Fibroblast of skin of left quadriceps (primary cell): ENCODE data around the gene CETN1.

Experiments
- DNase-seq, 2 experiments: peaks; one replicate each; pipeline ENCODE4 v3.0.0-alpha.2; 2013; ENCODE audit warnings: low read depth in 2 of 2

CETN1 gene

DNA sequence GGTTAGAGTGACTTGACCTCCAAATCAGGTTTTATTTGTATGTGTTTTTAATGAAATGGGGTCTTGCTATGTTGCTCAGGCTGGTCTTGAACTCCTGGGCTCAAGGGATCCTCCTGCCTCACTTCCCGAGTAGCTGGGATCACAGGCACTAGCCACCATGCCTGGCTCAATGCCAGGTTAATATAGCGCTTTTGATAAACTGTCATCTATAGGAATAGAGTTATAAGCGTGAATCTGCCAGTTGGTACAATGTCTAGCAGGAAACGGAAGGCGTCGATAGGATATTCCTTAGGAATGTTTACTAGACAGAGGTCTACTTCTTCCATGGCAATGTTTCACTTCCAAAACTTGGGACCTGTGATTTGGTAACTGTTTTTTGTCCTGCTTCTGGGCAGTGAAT is 42.1 kb downstream of the CETN1 start:
- no peak for DNase-seq

DNA sequence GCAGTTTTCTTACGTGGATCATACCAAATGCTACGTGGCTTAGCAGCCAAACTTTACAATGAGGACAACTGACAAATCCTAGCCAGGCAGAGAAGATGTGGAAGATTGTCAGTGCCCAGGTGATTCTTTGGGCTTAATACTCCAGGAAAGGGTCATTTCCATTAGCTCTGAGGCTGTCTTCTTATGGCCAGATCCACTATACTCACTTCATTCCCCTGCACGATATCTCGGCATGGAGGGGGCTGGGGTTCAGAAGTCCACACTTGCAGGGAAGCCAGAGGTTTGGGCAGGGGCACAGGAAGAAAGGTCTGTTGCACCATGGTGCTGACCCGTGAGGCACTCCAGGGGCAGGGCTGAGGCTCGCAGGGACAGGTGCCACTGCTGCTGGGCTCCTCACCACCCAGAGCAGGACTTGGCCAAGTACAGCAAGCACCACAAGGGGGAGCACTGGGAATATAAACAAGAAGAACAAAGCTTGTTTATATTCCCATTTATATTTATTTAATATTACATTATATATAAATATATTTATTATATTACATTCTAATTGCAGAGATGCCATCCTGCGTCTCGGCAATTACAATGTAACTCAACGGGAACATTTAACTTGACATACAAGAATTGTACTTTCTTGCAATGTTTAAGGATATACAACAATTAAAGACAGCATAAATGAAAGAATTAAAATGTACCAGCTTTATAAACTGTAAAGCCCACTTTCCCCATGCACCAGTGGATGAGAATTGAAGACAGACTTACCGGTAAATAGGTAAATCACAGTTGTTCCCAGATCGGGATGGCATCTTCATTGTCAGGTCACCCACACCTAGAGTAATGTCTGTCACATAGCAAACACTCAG is 43.8 kb downstream of the CETN1 start:
- peak; percentile 27 to 32 for DNase-seq

DNA sequence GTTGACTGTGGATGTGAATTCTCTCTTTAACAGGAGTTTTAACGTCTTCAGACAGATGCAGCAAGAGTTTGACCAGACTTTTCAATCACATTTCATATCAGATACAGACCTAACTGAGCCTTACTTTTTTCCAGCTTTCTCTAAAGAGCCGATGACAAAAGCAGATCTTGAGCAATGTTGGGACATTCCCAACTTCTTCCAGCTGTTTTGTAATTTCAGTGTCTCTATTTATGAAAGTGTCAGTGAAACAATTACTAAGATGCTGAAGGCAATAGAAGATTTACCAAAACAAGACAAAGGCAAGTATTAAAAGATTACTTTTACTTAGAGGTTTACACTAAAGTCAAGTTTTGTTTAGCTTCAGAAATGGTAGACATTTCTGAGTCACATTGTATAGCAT is 47.1 kb downstream of the CETN1 start:
- DNase-seq, result no peak

DNA sequence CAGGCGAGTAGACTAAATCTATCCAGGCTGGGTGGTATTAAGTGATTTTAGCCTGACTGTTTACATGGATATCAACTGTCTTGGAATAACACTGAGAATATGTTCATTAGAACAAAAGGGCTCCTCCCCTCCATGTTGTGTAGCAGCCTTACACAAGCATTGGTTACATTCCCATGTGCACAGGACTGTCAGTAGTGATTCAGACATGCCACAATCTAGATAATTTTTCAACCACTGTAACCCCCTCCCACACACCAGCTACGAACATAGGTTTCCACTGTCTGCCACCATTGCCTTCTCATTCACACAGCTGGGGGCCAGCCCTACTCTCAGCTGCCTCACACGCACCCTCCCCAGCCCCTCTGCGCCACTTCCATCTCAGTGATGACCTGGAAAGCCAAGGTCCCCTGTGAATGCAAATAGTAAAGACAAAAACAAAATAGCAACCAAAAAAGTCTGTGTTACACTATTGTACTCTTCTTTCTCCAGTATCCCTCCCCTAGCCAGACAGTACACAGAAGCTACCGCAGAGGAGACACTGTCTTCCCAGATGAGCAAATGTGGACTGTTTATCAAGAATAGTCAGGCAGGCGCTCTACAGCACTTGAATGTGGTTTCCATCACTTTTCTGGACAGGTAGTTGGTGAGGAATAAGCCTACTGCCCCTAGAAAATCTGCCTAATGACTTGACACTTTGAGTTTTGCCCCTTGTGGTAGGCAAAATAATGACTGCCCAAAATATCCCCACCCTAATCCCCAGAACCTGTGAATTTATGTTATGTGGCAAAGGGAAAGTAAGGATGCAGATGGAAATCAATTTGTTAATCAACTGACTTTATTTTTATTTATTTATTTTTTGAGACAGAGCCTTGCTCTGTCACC is 49.3 kb downstream of the CETN1 start:
- DNase-seq, result no peak

DNA sequence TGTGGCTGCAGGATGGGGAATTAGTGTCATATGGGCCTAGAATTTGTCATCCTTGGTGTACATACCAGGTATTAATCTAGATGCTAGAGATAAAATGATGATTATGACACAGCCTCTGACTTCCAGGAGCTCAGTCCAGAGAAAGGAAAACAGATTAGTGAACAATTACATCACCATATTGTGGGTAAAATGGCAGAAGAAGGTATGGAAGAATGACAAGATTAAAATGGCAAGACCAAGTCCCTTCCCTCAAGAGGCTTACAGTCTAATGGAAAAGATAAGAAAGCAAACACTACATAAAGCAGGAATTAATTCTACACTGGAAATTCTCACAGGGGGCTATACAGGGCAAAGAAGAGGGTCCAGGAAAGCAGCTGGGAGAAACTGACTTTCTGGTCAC is 51.4 kb downstream of the CETN1 start:
- DNase-seq, result no peak
